Tibial nerve (tissue), 3 donors: ENCODE data around the gene ATP8B1.

ENCODE experiments used
- CTCF ChIP-seq, 5 experiments: fragments of 200-600 bp in 3 of 5; fragments of 450-650 bp in 2 of 5; sonication (generic) in 3 of 5; IDR thresholded peaks; one replicate each; pipeline ENCODE4 v1.5.1; 2016 to 2019; ENCODE audit warnings: antibody characterized with exemption in 5 of 5, mild to moderate bottlenecking in 3 of 5, moderate library complexity in 2 of 5
- POLR2A ChIP-seq, 2 donors: fragments of 450-650 bp; IDR thresholded peaks; one replicate each; pipeline ENCODE4 v1.6.1; 2017; ENCODE audit warnings: antibody characterized with exemption in 2 of 2, mild to moderate bottlenecking in 2 of 2, moderate library complexity in 2 of 2

GRCh38 chr18:57644540-57644939 is 158.6 kb downstream of the ATP8B1 start:
- TF ChIP-seq POLR2A (IDR thresholded peaks at IDR 0.05) (no peak), CTCF (IDR thresholded peaks at IDR 0.05) (no peak)
